Amygdala (tissue), 56 donors: ENCODE measurements around the gene NEDD1.
A peak's percentile ranks its signal among the peaks of the same experiment; 100 is the strongest.

Experiments
- DNase-seq, 56 donors: peaks; one replicate each; lab custom pipeline; 2025; lab: John Stamatoyannopoulos, UW

The NEDD1 gene

GRCh38 chr12:96892104-96892503 is 15.0 kb upstream of the NEDD1 start:
- DNase-seq: no peak

- DNase-seq: no peak
Observed at GRCh38 chr12:96897421-96897820, 9.6 kb upstream of the NEDD1 start.

GRCh38 chr12:96901175-96901574 is 5.9 kb upstream of the NEDD1 start:
- DNase-seq: no peak

GRCh38 chr12:96902076-96902475 is 5.0 kb upstream of the NEDD1 start:
- DNase-seq: no peak

- no peak for DNase-seq
Observed at GRCh38 chr12:96906498-96906848, 584 bp upstream of the NEDD1 start.

- DNase-seq: peak in 9 of 56 donors; percentile 1 to 38 (median 9)
Observed at GRCh38 chr12:96907671-96908422, 790 bp downstream of the NEDD1 start.

GRCh38 chr12:96908423-96908675 is 1.3 kb downstream of the NEDD1 start:
- DNase-seq: no peak

- DNase-seq: no peak
Observed at GRCh38 chr12:96912261-96912660, 5.2 kb downstream of the NEDD1 start.

- no peak for DNase-seq
Observed at GRCh38 chr12:96912943-96913342, 5.9 kb downstream of the NEDD1 start.

- no peak for DNase-seq
Observed at GRCh38 chr12:96919510-96920210, 12.6 kb downstream of the NEDD1 start.

GRCh38 chr12:96948782-96949181 is 41.7 kb downstream of the NEDD1 start:
- no peak for DNase-seq

- DNase-seq: no peak
Observed at GRCh38 chr12:96979532-96979931, 72.5 kb downstream of the NEDD1 start.

GRCh38 chr12:96980991-96981414 is 73.9 kb downstream of the NEDD1 start:
- DNase-seq: peak in 7 of 56 donors; percentile 4 to 35 (median 12)

- no peak for DNase-seq
Observed at GRCh38 chr12:96981911-96982310, 74.9 kb downstream of the NEDD1 start.

GRCh38 chr12:96982671-96983070 is 75.6 kb downstream of the NEDD1 start:
- no peak for DNase-seq

GRCh38 chr12:96985515-96986362 is 78.7 kb downstream of the NEDD1 start:
- peak in 9 of 56 donors; percentile 3 to 26 (median 16) for DNase-seq

GRCh38 chr12:96986883-96987523 is 79.9 kb downstream of the NEDD1 start:
- peak in 2 of 56 donors; percentile 7 to 8 for DNase-seq

GRCh38 chr12:96988919-96989318 is 81.9 kb downstream of the NEDD1 start:
- no peak for DNase-seq

GRCh38 chr12:96989916-96990315 is 82.9 kb downstream of the NEDD1 start:
- no peak for DNase-seq

GRCh38 chr12:96994900-96995299 is 87.8 kb downstream of the NEDD1 start:
- DNase-seq: no peak

- no peak for DNase-seq
Observed at GRCh38 chr12:96995861-96996260, 88.8 kb downstream of the NEDD1 start.
